ENCODE data around the gene LRRC37A. TPM values are rescaled to one million over a fixed set of nuclear protein-coding genes. Genes with fewer than 3 reads are reported as not detected.
"Not testable (repeated sequence)": the region's sequence is repeated elsewhere in the genome, so short reads cannot be mapped to it uniquely, and the experiment has no call there.

LRRC37A gene
- total and polyA plus RNA-seq, 9 of the 15 experiments (the other 6 are each of a cell fraction or from before 2014, with no cell fraction given): 0.14 to 3.1 (median 1.8) TPM

GRCh38 chr17:46276728-46277479, 18.0 kb upstream of the LRRC37A start:
- H3K4me2 ChIP-seq (ENCODE audit: insufficient read depth, low read length); CTCF ChIA-PET (ENCODE audit: low intra/inter-chr PET ratio); H2AFZ ChIP-seq (ENCODE audit: low read depth, low read length); intact Hi-C loops (cut with micrococcal nuclease); H3K27ac ChIP-seq (ENCODE audit: extremely low read depth, low read depth, low read length); H3K9ac ChIP-seq (ENCODE audit: insufficient read depth in 1 of 2, low read depth in 2 of 2, low read length in 2 of 2); H3K27me3 ChIP-seq (ENCODE audit: control insufficient read depth in 2 of 2, insufficient read depth in 2 of 2, low read length in 2 of 2); H3K36me3 ChIP-seq (ENCODE audit: control insufficient read depth, insufficient read depth, low read length); H3K79me2 ChIP-seq (ENCODE audit: control insufficient read depth, insufficient read depth, low read length); H4K20me1 ChIP-seq (replicated peaks; ENCODE audit: control insufficient read depth, insufficient read depth, low read length); H3K9me1 ChIP-seq (ENCODE audit: control insufficient read depth, insufficient read depth, low read length); H3K4me1 ChIP-seq (replicated peaks in 1 of 2; ENCODE audit: control insufficient read depth in 2 of 2, insufficient read depth in 2 of 2, low read length in 2 of 2); BruUV-seq (replicated peaks); FAIRE-seq; in situ Hi-C loops (cut with MboI); DNase-seq (ENCODE audit: extremely low read depth in 1 of 4, low spot score in 3 of 4); H3K4me3 ChIP-seq; H3K9me3 ChIP-seq (replicated peaks; ENCODE audit: control insufficient read depth, insufficient read depth, low read depth, low read length): not testable (repeated sequence)
- POLR2A ChIA-PET: interaction anchor here (0.6 kb wide), 1 partner anchor 208 kb away, joined by 3 read pairs; no protein-coding TSS in a partner anchor
- 0 out of 2 replicates have a peak, but pooled peaks have one; percentile 28 for TF ChIP-seq ZNF121 (CRISPR knock-in tag; conservative IDR thresholded peaks at IDR 0.05)
- TF ChIP-seq SPI1 (IDR thresholded peaks at IDR 0.05; ENCODE audit: borderline replicate concordance, low read depth, low read length): peak; percentile 22; the same call in 1 of the 2 replicates
- WGBS (ENCODE audit: insufficient coverage, low coverage, missing lambda C conversion rate): 25% methylated on average over 3 of the region's 3 CpGs
- ATAC-seq: peak; percentile 23; the same call in 1 of the 3 replicates

GRCh38 chr17:46281336-46281735, 13.6 kb upstream of the LRRC37A start:
- H4K20me1 ChIP-seq (replicated peaks; ENCODE audit: control insufficient read depth, insufficient read depth, low read length); POLR2A ChIA-PET; H3K4me2 ChIP-seq (ENCODE audit: insufficient read depth, low read length); DNase-seq (ENCODE audit: extremely low read depth in 1 of 4, low spot score in 3 of 4); H2AFZ ChIP-seq (ENCODE audit: low read depth, low read length); H3K27me3 ChIP-seq (ENCODE audit: control insufficient read depth in 2 of 2, insufficient read depth in 2 of 2, low read length in 2 of 2); H3K79me2 ChIP-seq (ENCODE audit: control insufficient read depth, insufficient read depth, low read length); H3K27ac ChIP-seq (ENCODE audit: extremely low read depth, low read depth, low read length); BruUV-seq (replicated peaks); H3K36me3 ChIP-seq (ENCODE audit: control insufficient read depth, insufficient read depth, low read length); H3K9me1 ChIP-seq (ENCODE audit: control insufficient read depth, insufficient read depth, low read length); intact Hi-C loops (cut with micrococcal nuclease); CTCF ChIA-PET (ENCODE audit: low intra/inter-chr PET ratio); H3K9me3 ChIP-seq (replicated peaks; ENCODE audit: control insufficient read depth, insufficient read depth, low read depth, low read length); ATAC-seq; H3K4me1 ChIP-seq (replicated peaks in 1 of 2; ENCODE audit: control insufficient read depth in 2 of 2, insufficient read depth in 2 of 2, low read length in 2 of 2); FAIRE-seq; H3K9ac ChIP-seq (ENCODE audit: insufficient read depth in 1 of 2, low read depth in 2 of 2, low read length in 2 of 2); H3K4me3 ChIP-seq: not testable (repeated sequence)
- 27% methylated on average over 4 of the region's 4 CpGs for WGBS (ENCODE audit: insufficient coverage, low coverage, missing lambda C conversion rate)
- in situ Hi-C loops (cut with MboI): loop anchor here (10.0 kb wide), 1 partner anchor 277 kb away; no protein-coding TSS in a partner anchor

GRCh38 chr17:46282635-46283034, 12.3 kb upstream of the LRRC37A start:
- H3K4me3 ChIP-seq; H3K79me2 ChIP-seq (ENCODE audit: control insufficient read depth, insufficient read depth, low read length); FAIRE-seq; H3K4me2 ChIP-seq (ENCODE audit: insufficient read depth, low read length); DNase-seq (ENCODE audit: extremely low read depth in 1 of 4, low spot score in 3 of 4); H2AFZ ChIP-seq (ENCODE audit: low read depth, low read length); H3K27me3 ChIP-seq (ENCODE audit: control insufficient read depth in 2 of 2, insufficient read depth in 2 of 2, low read length in 2 of 2); BruUV-seq (replicated peaks); H3K4me1 ChIP-seq (replicated peaks in 1 of 2; ENCODE audit: control insufficient read depth in 2 of 2, insufficient read depth in 2 of 2, low read length in 2 of 2); POLR2A ChIA-PET; H3K9me1 ChIP-seq (ENCODE audit: control insufficient read depth, insufficient read depth, low read length); ATAC-seq; H3K27ac ChIP-seq (ENCODE audit: extremely low read depth, low read depth, low read length); intact Hi-C loops (cut with micrococcal nuclease); H3K36me3 ChIP-seq (ENCODE audit: control insufficient read depth, insufficient read depth, low read length); H4K20me1 ChIP-seq (replicated peaks; ENCODE audit: control insufficient read depth, insufficient read depth, low read length); H3K9ac ChIP-seq (ENCODE audit: insufficient read depth in 1 of 2, low read depth in 2 of 2, low read length in 2 of 2); CTCF ChIA-PET (ENCODE audit: low intra/inter-chr PET ratio); H3K9me3 ChIP-seq (replicated peaks; ENCODE audit: control insufficient read depth, insufficient read depth, low read depth, low read length): not testable (repeated sequence)
- WGBS (ENCODE audit: insufficient coverage, low coverage, missing lambda C conversion rate): 79% methylated on average over 12 of the region's 12 CpGs
- in situ Hi-C loops (cut with MboI): loop anchor here (10.0 kb wide), 1 partner anchor 278 kb away; no protein-coding TSS in a partner anchor

Measured in K562 (cell line).